HG02678 (cell line): Measurements from ENCODE around the gene EP300.
"Not testable (repeated sequence)": the region's sequence is repeated elsewhere in the genome, so short reads cannot be mapped to it uniquely, and the experiment has no call there.

Source experiments
- ATAC-seq: cut with Tn5 transposase; IDR thresholded peaks from one replicate; pipeline ENCODE4 v1.9.1; 2021; ENCODE audit warnings: mild to moderate bottlenecking, moderate library complexity; ENCODE audit not compliant: unreplicated experiment

EP300 gene

GRCh38 chr22:41145921-41146320 is 53.5 kb downstream of the EP300 start:
- ATAC-seq: not testable (repeated sequence)

GRCh38 chr22:41146573-41146972 is 54.2 kb downstream of the EP300 start:
- no peak for ATAC-seq

- ATAC-seq: no peak
Measured at GRCh38 chr22:41147722-41148121, 55.3 kb downstream of the EP300 start.

GRCh38 chr22:41152902-41153301 is 60.5 kb downstream of the EP300 start:
- ATAC-seq: no peak

GRCh38 chr22:41157083-41157482 is 64.7 kb downstream of the EP300 start:
- no peak for ATAC-seq

GRCh38 chr22:41169157-41169556 is 76.8 kb downstream of the EP300 start:
- no peak for ATAC-seq

- ATAC-seq: no peak
Measured at GRCh38 chr22:41171996-41172395, 79.6 kb downstream of the EP300 start.

GRCh38 chr22:41175546-41175945 is 83.2 kb downstream of the EP300 start:
- no peak for ATAC-seq

- ATAC-seq: no peak
Measured at GRCh38 chr22:41177040-41177621, 84.7 kb downstream of the EP300 start.

GRCh38 chr22:41177622-41178424 is 85.4 kb downstream of the EP300 start:
- ATAC-seq: no peak

GRCh38 chr22:41178425-41178975 is 86.1 kb downstream of the EP300 start:
- ATAC-seq: no peak

GRCh38 chr22:41180362-41180761 is 88.0 kb downstream of the EP300 start:
- not testable (repeated sequence) for ATAC-seq

GRCh38 chr22:41180926-41181325 is 88.5 kb downstream of the EP300 start:
- ATAC-seq: no peak

- no peak for ATAC-seq
Measured at GRCh38 chr22:41181349-41182241, 89.2 kb downstream of the EP300 start.

GRCh38 chr22:41184679-41185078 is 92.3 kb downstream of the EP300 start:
- no peak for ATAC-seq

- no peak for ATAC-seq
Measured at GRCh38 chr22:41191467-41191866, 99.1 kb downstream of the EP300 start.

- ATAC-seq: no peak
Measured at GRCh38 chr22:41193829-41194228, 101.4 kb downstream of the EP300 start.

- peak; percentile 89 for ATAC-seq
Measured at GRCh38 chr22:41197038-41197972, 104.9 kb downstream of the EP300 start.

GRCh38 chr22:41198027-41198580 is 105.7 kb downstream of the EP300 start:
- ATAC-seq: no peak

GRCh38 chr22:41201141-41201540 is 108.7 kb downstream of the EP300 start:
- no peak for ATAC-seq
